Stimulated activated CD8-positive, alpha-beta memory T cell treated with anti-CD3 and anti-CD28 coated beads, Interleukin-12 subunit alpha, Interleukin-12 subunit beta, amount 100 ng/mL, for 24 hours (primary cell): ENCODE data around the gene PROB1.
"Not testable (repeated sequence)": the region's sequence is repeated elsewhere in the genome, so short reads cannot be mapped to it uniquely, and the experiment has no call there.

Experiments used
- DNase-seq: peaks from one replicate; pipeline ENCODE4 v3.0.0-alpha.2; 2020; ENCODE audit errors: extremely low read depth

The PROB1 gene

DNA sequence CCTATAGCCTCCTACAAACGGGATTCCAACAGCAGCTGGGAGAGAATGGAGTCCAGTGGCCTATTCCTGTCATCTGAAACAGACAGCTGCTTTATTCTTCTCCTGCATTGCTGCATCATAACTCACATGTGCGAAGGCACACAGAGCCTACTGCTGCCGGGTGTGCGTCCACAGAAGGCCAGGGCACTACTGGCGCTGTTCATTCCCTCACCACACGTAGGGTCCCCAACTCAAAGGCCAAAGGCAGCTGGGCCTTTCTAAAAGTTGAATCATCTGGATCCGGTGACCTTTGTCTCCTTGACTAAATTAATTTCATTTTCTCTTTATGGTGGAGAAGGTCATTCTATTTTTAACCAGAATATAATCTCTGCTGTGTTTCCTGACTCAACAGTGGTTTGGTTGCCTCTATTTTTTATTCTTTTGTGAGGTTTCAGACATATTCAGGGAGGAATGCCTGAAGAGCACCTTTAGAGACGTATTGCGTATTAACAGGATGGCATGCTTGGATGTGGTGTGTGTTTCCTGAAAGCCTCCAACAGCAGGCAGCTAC lies 19.8 kb upstream of the PROB1 start:
- DNase-seq, result no peak

GRCh38 chr5:139413963-139414362 lies 19.1 kb upstream of the PROB1 start:
- DNase-seq, result no peak

- no peak for DNase-seq
These were observed 18.2 kb upstream of the PROB1 start for GRCh38 chr5:139413153-139413552.

DNA sequence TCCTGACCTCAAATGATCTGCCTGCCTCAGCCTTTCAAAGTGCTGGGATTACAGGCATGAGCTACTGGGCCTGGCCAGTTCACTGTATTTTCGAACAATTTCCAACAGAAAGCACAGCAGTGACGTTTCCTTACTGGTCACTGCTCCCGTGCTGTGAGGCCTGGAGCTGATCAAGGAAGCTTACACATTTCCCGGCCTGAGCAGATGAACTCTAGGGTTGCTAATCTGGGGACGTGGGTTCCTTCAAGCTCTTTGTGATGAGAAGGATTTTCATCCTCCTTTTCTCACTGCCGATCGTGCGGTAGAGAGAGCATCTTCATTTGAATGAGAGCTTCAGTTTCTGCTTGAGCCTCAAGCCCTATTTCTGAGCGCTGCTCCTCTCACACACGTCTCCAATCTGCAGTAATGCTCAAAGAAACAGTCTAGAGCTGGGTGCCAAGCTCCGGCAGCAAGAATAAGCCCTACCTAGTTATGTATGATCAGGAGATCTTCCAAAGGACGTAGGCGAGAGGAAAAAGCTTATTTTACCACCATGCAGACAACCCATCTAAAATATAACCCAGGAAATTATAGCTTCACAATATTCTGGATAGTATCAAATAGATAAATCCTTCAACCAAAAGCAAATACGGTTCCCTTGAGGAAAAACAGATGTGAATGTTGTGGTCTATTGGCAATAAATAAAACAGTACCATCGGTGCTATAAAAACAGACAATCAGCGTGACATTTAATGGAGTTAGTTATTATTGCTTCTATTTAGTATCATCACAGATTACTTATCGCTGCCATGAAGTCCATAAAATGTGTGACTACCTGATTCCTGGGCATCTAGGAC lies 16.3 kb upstream of the PROB1 start:
- no peak for DNase-seq

- DNase-seq, result no peak
These were observed 15.5 kb upstream of the PROB1 start for GRCh38 chr5:139410121-139410992.

GRCh38 chr5:139409116-139409515 lies 14.2 kb upstream of the PROB1 start:
- DNase-seq, result not testable (repeated sequence)

- DNase-seq, result no peak
These were observed 13.3 kb upstream of the PROB1 start for GRCh38 chr5:139408191-139408590.

- DNase-seq, result no peak
These were observed 12.6 kb upstream of the PROB1 start for GRCh38 chr5:139407517-139407916.

DNA sequence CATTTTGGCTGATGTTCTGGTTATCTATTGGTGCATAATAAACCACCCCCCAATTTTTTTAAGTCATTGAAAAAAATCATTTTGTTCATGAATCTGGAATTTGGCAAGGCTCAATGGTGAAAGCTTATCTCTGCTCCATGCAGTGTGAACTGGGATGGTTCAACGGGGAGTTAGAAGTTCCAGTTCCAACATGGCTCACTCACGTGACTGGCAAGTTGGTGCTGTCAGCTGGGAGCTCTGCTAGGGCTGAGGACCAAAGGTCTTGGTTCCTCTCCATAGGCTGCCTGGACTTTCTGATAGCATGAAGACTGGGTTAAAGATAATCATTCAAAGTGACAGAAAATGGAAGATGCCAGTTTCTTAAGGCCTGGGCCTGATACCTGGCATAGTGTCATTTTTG lies 12.1 kb upstream of the PROB1 start:
- DNase-seq, result no peak

GRCh38 chr5:139404484-139404840 lies 9.6 kb upstream of the PROB1 start:
- DNase-seq, result no peak

GRCh38 chr5:139403787-139404483 lies 9.0 kb upstream of the PROB1 start, which contains the start of gene SPATA24:
SPATA24 (minus strand) TSS chr5:139404089; CDS start chr5:139404060, 29 bp downstream.
- peak; percentile 98 for DNase-seq

GRCh38 chr5:139403418-139403786 lies 8.5 kb upstream of the PROB1 start:
- no peak for DNase-seq

DNA sequence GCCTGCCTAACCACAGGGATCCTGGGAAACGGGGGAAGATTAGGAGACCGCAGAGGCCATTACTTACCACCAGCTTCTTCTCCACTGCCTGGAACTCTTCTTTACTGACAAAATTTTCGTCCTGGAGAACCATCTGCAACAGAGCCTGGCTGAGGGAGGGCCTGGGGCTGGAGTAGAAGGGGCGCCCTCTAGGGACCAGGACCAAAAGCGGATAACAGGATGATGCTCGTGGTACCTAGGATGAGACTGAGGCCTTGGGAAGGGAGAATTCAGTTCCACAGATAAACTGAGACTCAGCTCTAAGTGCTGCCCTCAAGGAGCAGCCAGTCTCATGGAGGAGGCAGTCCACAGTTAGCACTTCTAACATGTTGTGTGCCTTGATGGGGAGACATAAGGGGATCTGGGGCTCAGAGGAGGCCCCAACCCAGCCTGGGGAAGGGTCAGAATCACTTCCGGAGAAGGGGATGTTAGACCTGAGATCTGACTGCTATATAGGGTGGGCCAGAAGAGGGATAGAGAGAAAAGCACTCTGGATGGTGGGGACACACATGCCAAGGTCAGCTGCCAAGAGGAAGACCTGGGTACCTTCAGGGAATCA lies 7.8 kb upstream of the PROB1 start:
- DNase-seq, result no peak

DNA sequence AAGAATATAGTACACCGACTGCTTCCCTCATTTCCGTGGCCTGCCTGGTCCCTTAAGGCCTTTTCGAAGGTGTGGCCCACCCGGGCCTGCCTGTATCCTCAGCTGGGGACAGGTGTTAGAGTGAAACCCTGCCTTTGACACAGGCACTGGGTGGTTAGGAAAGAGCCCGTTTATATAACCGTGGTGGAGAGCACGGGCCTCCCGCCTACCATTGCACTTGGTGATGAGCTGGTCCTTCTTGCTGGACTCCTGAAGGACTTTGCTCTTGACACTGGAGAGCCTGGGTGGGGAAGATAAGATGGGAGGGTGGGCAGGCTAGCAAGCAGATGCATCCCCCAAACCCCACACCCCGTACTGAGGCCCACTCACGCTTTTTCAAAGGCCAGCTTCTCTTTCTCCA lies 6.6 kb upstream of the PROB1 start:
- no peak for DNase-seq

DNA sequence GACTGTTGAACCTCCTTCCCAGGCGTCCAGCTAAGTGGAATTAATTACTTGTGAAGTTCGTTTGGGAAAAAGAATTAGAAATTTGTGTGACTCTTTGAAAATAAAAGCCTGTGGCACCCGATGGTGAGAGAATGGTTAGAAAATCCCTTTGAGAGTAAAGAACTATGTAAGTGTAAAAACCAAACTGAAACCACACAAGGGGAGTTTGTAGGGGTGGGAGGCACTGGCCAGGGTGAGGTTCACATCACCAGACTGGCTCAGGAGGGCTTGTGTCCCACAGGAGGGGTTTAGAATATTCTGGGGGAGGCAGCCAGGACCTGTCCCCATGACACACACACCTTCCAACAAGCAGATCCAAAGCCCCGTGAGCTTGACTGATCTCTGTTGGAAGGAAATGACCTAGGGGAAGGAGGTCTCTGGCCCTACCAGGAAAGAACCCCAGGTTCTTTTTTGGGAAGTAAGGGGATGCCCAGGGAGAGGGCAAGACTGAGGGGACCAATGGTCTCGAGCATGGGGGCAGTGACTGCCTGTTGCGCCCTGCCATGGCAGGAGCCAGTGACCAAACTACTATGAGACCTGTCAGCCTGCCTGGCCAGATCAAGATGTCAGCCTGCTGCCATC lies 4.7 kb upstream of the PROB1 start:
- DNase-seq, result no peak

DNA sequence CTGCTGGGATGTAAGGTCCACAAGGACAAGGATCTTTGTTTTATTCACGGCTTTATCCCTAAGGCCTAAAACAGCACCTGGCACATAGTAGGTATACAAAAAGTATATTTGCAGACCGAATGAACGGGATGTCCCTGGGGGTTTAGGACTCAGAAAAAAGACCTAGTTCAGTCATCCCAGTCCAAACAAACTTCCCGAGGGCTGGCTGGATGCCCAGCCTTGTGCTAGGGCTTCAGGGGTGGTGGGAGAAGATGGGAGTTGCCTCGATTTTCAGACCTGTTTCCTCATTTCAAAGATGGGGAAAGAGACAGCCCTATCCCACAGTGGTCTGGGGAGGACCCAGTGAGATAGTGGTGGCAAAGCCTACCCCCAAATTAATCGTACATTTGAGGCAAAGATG lies 3.0 kb upstream of the PROB1 start:
- DNase-seq, result no peak

DNA sequence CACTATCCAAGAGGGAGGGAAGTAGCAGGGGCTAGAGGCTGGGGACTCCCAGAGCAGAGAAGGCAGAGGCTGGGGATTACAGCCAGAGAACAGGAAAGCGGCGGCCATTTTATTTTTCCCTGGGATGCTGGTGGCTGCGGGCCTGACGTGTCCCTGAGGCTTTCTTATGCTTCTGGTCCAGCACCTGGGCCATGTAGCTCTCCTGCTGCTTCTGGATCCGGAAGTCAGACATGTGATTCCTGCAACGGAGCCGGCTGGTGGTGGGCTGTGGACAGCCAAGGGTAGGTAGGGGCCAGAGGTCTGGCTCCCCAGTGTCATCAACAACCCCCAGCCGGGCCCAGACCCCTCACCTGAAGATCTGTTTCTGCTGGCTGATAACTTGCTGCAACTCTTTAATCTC lies 1.8 kb upstream of the PROB1 start:
- DNase-seq, result no peak

- DNase-seq, result no peak
These were observed 1.1 kb upstream of the PROB1 start for GRCh38 chr5:139395844-139396640.

DNA sequence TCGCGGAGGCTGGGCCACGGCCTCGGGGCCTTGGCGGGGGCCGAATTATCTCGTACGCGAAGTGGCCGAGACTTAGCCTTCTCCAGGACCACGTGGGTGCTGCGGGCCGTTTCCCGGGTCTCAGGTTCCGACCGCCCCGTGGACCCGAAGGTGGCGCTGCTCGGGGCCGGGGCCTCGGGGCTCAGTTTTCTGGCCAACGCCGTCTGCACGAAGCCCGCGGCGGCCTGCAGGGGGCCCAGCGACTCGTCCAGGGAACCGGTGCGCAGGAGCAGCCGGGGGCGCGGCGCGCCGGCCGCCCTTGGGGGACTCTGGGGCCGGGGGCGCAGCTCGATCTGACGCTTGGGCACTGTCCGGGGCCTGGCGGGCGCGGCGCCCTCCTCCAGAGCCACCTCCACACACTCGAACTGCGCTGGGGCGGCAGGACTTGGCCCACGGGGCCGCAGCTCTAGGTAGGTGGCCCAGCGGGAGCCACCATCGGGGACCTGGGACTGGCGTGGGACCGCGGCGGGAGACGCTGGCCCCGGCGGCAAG lies 716 bp downstream of the PROB1 start:
- DNase-seq, result no peak

GRCh38 chr5:139393497-139394122 lies 1.3 kb downstream of the PROB1 start:
- DNase-seq, result no peak
